Measurements from ENCODE around the gene CD46.
"Not testable (repeated sequence)": the region's sequence is repeated elsewhere in the genome, so short reads cannot be mapped to it uniquely, and the experiment has no call there.

The CD46 gene

DNA sequence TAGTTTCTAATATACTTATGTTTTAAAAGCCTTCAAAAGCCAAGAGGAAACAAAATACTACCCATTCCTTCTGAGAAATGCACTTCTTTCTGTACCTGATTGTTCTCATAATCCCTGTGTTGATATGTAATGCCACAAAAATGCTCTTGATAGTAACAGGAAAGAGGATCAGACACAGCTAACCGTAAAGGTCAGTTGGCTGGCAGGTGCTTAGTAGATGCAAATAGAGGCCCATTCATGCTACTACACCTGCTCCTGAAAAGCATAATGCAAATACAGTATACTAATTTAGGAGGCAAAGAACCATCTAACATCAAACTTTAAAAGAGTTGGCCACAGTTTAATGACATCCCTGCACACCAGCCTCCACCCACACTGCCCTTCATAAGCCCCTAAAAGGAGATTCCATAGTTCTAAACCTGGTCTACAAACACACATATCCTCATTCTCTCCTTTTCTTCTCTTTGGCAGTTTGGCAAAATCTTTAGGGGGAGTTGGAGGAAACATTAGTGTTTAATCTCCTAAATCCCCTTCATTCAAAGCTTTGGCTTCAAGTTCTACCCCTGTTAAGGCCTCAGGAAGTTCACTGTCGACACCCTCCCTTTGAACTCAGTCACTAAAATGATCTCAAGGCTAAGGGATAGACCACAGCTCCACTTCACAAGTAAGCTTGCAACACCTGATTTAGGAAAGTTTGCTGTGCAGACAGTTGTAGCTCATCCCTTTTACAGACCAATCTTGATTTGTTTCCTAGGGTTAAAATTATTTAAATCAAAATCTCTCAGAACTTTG is 2.9 kb upstream of the CD46 start:
- FAIRE-seq (no peak), DNase-seq (ENCODE audit: insufficient read length, low spot score) (no peak)
- TF ChIP-seq, protein P1, sequence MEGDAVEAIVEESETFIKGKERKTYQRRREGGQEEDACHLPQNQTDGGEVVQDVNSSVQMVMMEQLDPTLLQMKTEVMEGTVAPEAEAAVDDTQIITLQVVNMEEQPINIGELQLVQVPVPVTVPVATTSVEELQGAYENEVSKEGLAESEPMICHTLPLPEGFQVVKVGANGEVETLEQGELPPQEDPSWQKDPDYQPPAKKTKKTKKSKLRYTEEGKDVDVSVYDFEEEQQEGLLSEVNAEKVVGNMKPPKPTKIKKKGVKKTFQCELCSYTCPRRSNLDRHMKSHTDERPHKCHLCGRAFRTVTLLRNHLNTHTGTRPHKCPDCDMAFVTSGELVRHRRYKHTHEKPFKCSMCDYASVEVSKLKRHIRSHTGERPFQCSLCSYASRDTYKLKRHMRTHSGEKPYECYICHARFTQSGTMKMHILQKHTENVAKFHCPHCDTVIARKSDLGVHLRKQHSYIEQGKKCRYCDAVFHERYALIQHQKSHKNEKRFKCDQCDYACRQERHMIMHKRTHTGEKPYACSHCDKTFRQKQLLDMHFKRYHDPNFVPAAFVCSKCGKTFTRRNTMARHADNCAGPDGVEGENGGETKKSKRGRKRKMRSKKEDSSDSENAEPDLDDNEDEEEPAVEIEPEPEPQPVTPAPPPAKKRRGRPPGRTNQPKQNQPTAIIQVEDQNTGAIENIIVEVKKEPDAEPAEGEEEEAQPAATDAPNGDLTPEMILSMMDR (IDR thresholded peaks at IDR 0.05; ENCODE audit: insufficient read depth, missing control alignments): no peak

DNA sequence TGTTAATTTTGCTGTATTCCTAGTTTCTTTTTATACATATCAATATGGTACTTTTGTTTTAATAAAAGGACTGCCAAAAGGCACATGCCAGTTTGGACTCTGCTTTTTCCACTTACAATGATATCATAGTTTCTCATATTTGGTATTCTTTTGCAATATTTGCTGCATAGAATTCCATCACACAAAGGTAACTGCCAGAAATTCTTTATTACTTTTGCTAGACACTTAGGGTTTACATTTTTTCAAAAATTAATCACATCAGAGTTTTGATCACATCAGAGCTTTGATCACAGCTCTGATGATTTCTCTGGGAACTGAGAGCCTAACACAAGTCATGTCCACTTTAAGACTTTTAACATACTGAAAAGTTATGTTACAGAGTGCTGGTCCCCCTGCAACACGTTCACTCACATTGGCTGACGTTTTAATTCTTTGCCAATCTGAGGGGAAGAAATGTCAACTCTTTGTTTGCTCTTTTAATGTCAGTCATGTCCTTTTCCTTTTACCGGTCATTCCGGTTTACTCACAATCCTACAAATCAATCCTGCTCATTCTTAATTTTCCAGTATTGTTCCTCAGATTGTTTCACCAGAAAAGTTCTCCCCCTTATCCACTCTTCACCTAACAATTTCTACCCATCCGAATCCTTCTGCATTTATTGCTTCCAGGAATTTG is 1.1 kb upstream of the CD46 start:
- FAIRE-seq (no peak), DNase-seq (ENCODE audit: insufficient read length, low spot score) (no peak)
- TF ChIP-seq, protein P1 (IDR thresholded peaks at IDR 0.05; ENCODE audit: insufficient read depth, missing control alignments): no peak

DNA sequence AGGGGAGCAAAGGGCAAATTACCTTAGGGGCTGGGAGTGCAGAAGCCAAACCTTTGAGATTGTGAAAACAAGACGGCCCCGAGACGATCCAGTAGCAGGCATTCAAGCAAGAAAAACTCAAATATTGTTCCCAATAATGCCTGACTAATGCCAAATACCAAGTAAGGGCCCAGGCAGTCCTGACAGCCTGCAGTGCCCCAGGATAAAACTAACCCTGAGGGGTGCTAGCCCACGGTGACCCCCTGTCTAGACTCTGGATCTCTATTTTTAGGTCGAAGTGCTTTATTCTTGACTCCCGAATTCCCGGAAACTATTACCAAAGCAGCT is 428 bp upstream of the CD46 start:
- not testable (repeated sequence) for DNase-seq (ENCODE audit: insufficient read length, low spot score); FAIRE-seq

DNA sequence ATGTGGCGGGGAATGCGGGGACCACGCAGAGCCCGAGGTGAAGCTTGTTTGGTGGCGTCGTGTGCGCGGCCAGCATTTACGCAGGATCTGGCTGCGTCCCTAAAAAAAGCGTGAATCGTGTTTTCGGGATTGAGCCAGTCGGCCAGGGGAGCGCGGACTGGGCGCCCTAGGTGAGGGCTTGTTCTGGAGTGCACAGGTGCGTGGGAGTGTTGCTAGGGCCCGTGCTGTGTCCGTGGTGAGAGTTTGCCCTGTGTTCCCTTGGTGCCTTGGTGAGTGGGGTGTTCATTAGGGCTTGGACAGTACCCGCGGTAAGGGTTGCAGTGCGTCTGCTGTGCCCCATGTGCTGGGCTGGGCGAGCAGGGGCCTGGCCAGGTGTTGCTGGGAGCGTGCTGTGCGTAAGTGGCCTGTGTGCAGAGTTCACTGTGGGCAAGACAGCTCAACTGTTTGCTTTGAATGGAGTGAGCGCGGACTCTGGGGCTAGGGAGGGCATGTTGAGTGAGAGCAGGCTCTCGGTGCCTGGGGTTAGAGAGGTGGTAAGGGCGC is 673 bp downstream of the CD46 start:
- DNase-seq (ENCODE audit: insufficient read length, low spot score): no peak
- no peak for FAIRE-seq
- TF ChIP-seq, protein P1 (IDR thresholded peaks at IDR 0.05; ENCODE audit: insufficient read depth, missing control alignments): no peak

DNA sequence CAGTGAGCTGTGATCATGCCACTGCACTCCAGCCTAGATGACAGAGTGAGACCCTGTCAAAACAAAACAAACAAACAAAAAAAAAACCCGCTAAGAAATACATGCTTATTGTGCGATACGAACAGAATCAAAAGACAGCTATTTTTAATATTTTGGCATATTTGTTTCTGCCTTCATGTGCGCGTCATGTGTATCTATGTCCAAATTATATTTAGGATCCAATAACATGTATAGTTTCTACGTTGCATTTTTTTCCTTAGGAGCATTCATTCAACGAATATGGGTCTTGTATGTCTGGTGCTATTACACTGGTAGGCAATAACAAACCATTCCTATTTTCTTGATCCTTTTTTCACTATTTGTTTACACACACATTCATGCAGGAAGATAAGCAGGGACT is 1.8 kb downstream of the CD46 start:
- TF ChIP-seq, protein P1 (IDR thresholded peaks at IDR 0.05; ENCODE audit: insufficient read depth, missing control alignments): no peak
- FAIRE-seq (no peak), DNase-seq (ENCODE audit: insufficient read length, low spot score) (no peak)

DNA sequence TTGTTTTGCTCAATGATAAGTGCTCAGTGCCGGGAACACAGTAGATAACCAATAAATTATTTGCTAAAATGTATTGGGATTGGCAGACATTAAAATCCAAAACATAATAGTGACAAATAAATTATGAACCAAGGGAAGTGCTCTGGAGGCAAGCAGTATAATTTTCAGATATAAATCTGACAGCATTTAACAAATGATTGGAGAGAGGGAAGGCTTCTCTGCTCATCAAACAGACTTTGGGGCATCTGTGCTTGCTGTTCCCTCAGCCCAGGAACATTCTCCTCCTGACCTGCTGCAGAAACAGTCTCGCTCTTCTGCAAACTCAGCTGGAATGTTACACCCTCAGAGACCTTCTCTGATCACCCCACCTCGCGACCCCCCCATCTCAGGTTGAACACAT is 2.2 kb downstream of the CD46 start:
- DNase-seq (ENCODE audit: insufficient read length, low spot score): no peak
- FAIRE-seq: no peak
- TF ChIP-seq, protein P1 (IDR thresholded peaks at IDR 0.05; ENCODE audit: insufficient read depth, missing control alignments): no peak

DNA sequence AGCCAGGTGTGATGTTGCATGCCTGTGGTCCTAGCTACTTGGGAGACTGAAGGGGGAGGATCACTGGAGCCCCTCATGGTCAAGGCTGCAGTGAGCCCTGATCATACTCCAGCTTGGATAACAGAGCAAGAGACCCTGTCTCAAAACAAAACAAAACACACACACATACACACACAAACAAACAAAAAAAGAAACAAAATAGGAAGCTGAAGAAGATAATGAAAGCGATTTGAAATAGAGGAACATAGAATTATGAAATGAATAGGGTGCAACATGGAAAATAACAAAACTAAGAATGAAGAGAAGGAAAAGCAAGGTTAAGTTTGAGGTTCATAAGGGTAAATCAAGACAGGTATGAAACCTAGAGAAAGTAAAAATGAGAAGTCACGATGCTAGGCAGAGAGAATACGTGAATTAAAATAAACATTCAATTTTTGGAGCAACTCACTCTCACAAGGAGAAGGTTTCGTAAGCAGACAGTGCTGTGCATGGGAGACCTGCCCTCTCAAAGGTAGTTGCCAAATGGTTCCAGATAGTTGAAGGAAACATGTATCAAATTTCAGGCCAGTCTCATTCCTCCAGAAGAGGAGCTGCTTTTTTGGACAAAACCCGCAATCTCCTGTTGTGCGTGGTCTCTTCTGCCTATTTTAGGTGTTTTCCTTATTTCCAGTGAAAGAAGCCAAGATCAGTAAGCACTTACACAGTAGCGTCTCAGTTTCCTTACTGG is 3.3 kb downstream of the CD46 start:
- TF ChIP-seq, protein P1 (IDR thresholded peaks at IDR 0.05; ENCODE audit: insufficient read depth, missing control alignments): no peak
- FAIRE-seq: no peak

More for the DNA sequence above, 3.3 kb downstream of the CD46 start:
- DNase-seq (ENCODE audit: insufficient read length, low spot score): no peak

All from D721Med (cell line).